T-cell (primary cell): Measurements from ENCODE around the gene USE1. TPM values are rescaled to one million over a fixed set of nuclear protein-coding genes. Genes with fewer than 3 reads are reported as not detected.

Experiments used
- total RNA-seq, 35 experiments: library from RNA in 6 of 35; stranded (reverse) in 6 of 35; fragments of 120-200 nt in 1 of 35; gene quantifications; one replicate each; pipeline versions ENCODE4 v1.2.1 to v1.2.4 and lab custom pipeline; 2013 to 2026

Gene USE1
- total RNA-seq, 5 donors from 2014 or later (not counting 1 experiment from before 2014, with no cell fraction given) = 23.8 to 45.2 (median 38.6) TPM

Other genes with a start within 250 kb of the USE1 start
- gene CPAMD8, start 188.5 kb upstream of the USE1 start, total RNA-seq = 1 to 10 TPM; 2.1 to 6.2 (median 2.9) TPM
- 10 to 100 TPM; 16.6 to 20.4 (median 19.3) TPM for gene HAUS8, start 139.9 kb upstream of the USE1 start, total RNA-seq
- gene MYO9B, start 139.6 kb upstream of the USE1 start, total RNA-seq = 100 to 1,000 TPM; 185 to 220 (median 202) TPM
- 10 to 100 TPM; 21.5 to 33.3 (median 23.0) TPM for gene OCEL1, start 10.9 kb downstream of the USE1 start, total RNA-seq
- gene NR2F6, start 30.6 kb downstream of the USE1 start, total RNA-seq = 1 to 10 TPM in 4 of 5 donors, under 1 TPM in 1; 0.55 to 6.4 (median 2.8) TPM
- under 1 TPM in 4 of 5 donors, not detected in 1; 0.10 to 0.61 (median 0.38) TPM for gene USHBP1, start 49.4 kb downstream of the USE1 start, total RNA-seq
- 100 to 1,000 TPM in 3 of 5 donors, 10 to 100 TPM in 2; 76.7 to 130 (median 117) TPM for gene BABAM1, start 52.1 kb downstream of the USE1 start, total RNA-seq
- gene ANKLE1, start 66.5 kb downstream of the USE1 start, total RNA-seq = 1 to 10 TPM in 4 of 5 donors, under 1 TPM in 1; 0.93 to 6.5 (median 2.9) TPM
- gene ABHD8, start 88.1 kb downstream of the USE1 start, total RNA-seq = 10 to 100 TPM in 3 of 5 donors, 1 to 10 TPM in 2; 5.3 to 12.4 (median 11.3) TPM
- gene MRPL34, start 90.5 kb downstream of the USE1 start, total RNA-seq = 10 to 100 TPM; 37.6 to 87.0 (median 69.3) TPM
- 10 to 100 TPM; 37.3 to 51.7 (median 42.0) TPM for gene DDA1, start 94.2 kb downstream of the USE1 start, total RNA-seq
- 10 to 100 TPM; 18.3 to 27.4 (median 24.9) TPM for gene ANO8, start 119.5 kb downstream of the USE1 start, total RNA-seq
- 10 to 100 TPM; 31.9 to 72.5 (median 65.7) TPM for gene GTPBP3, start 122.2 kb downstream of the USE1 start, total RNA-seq
- under 1 TPM in 4 of 5 donors, not detected in 1; 0.19 to 0.86 (median 0.48) TPM for gene PLVAP, start 162.0 kb downstream of the USE1 start, total RNA-seq
- 1 to 10 TPM; 1.4 to 3.3 (median 2.6) TPM for gene CCDC194, start 178.8 kb downstream of the USE1 start, total RNA-seq
- gene BST2, start 190.3 kb downstream of the USE1 start, total RNA-seq = 10 to 100 TPM; 43.9 to 62.0 (median 52.2) TPM
- gene MVB12A, start 204.7 kb downstream of the USE1 start, total RNA-seq = 10 to 100 TPM; 21.0 to 41.4 (median 35.3) TPM
- not detected for gene TMEM221, start 233.3 kb downstream of the USE1 start, total RNA-seq
- gene NXNL1, start 245.6 kb downstream of the USE1 start, total RNA-seq = not detected